DOHH2 (cell line): Measurements from ENCODE around the gene L3MBTL1.

Experiments
- EZH2phosphoT487 ChIP-seq: fragments of 200-600 bp; sonication (generic); IDR thresholded peaks from 2 replicates; pipeline ENCODE4 v1.6.1; 2017; ENCODE audit warnings: borderline replicate concordance, mild to moderate bottlenecking, antibody characterized with exemption, low read length, moderate library complexity, mixed read lengths
- TF ChIP-seq, protein P1 (sequence below): fragments of 200-600 bp; sonication (generic); IDR thresholded peaks from one replicate; pipeline ENCODE4 v1.5.1; 2014; ENCODE audit warnings: antibody characterized with exemption, mild to moderate bottlenecking, low read depth, low read length; ENCODE audit not compliant: poor library complexity, severe bottlenecking

DNA sequence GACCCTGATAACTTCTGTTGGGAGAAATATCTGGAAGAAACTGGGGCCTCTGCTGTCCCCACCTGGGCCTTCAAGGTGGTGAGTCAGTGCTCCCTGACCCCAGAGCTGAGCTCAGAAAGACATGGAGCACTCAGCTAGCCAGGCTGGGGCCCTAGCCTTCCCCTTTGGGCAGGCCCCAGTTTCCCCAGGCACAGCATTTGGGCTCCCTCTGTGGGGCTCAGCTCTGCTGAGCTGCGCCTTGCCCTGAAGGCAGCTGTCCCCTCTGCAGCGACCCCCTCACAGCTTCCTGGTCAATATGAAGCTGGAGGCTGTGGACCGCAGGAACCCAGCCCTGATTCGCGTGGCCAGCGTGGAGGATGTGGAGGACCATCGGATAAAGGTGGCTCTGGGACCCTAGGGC is 26.5 kb downstream of the L3MBTL1 start:
- TF ChIP-seq, protein P1, sequence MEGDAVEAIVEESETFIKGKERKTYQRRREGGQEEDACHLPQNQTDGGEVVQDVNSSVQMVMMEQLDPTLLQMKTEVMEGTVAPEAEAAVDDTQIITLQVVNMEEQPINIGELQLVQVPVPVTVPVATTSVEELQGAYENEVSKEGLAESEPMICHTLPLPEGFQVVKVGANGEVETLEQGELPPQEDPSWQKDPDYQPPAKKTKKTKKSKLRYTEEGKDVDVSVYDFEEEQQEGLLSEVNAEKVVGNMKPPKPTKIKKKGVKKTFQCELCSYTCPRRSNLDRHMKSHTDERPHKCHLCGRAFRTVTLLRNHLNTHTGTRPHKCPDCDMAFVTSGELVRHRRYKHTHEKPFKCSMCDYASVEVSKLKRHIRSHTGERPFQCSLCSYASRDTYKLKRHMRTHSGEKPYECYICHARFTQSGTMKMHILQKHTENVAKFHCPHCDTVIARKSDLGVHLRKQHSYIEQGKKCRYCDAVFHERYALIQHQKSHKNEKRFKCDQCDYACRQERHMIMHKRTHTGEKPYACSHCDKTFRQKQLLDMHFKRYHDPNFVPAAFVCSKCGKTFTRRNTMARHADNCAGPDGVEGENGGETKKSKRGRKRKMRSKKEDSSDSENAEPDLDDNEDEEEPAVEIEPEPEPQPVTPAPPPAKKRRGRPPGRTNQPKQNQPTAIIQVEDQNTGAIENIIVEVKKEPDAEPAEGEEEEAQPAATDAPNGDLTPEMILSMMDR, result no peak
- no peak for TF ChIP-seq EZH2phosphoT487
